Measurements from ENCODE around the gene SFMBT2.

GRCh38 chr10:7378602-7379403, 32.0 kb downstream of the SFMBT2 start:
- TF ChIP-seq CTCF (IDR thresholded peaks at IDR 0.05): no peak
- TF ChIP-seq POLR2A (IDR thresholded peaks at IDR 0.05): no peak

Data from right lobe of liver (tissue), 4 donors.